D341Med (cell line): ENCODE data around the gene PPIF.

Source experiments
- DNase-seq: peaks from one replicate; pipeline ENCODE4 v3.0.0; 2012; ENCODE audit warnings: low spot score

Gene PPIF

GRCh38 chr10:79349072-79349491, 1.8 kb downstream of the PPIF start:
- no peak for DNase-seq

- no peak for DNase-seq
Observed at GRCh38 chr10:79349766-79350406, 2.6 kb downstream of the PPIF start.

GRCh38 chr10:79350407-79351154, 3.3 kb downstream of the PPIF start:
- DNase-seq = no peak

GRCh38 chr10:79351332-79351731, 4.1 kb downstream of the PPIF start:
- DNase-seq = no peak

GRCh38 chr10:79352035-79352877, 5.0 kb downstream of the PPIF start:
- no peak for DNase-seq

- no peak for DNase-seq
Observed at GRCh38 chr10:79353000-79353406, 5.7 kb downstream of the PPIF start.

- no peak for DNase-seq
Observed at GRCh38 chr10:79353726-79354125, 6.5 kb downstream of the PPIF start.

- no peak for DNase-seq
Observed at GRCh38 chr10:79354141-79354540, 6.9 kb downstream of the PPIF start.

- DNase-seq = no peak
Observed at GRCh38 chr10:79354615-79355014, 7.3 kb downstream of the PPIF start.

GRCh38 chr10:79355420-79356017, 8.2 kb downstream of the PPIF start:
- DNase-seq = no peak

- DNase-seq = no peak
Observed at GRCh38 chr10:79356104-79356503, 8.8 kb downstream of the PPIF start.

- DNase-seq = no peak
Observed at GRCh38 chr10:79357180-79357579, 9.9 kb downstream of the PPIF start.

GRCh38 chr10:79358811-79359210, 11.5 kb downstream of the PPIF start:
- DNase-seq = no peak

- DNase-seq = no peak
Observed at GRCh38 chr10:79359816-79360498, 12.7 kb downstream of the PPIF start.

- no peak for DNase-seq
Observed at GRCh38 chr10:79360499-79361342, 13.5 kb downstream of the PPIF start.

- no peak for DNase-seq
Observed at GRCh38 chr10:79361726-79362397, 14.6 kb downstream of the PPIF start.

- DNase-seq = no peak
Observed at GRCh38 chr10:79367426-79368189, 20.3 kb downstream of the PPIF start.

- DNase-seq = no peak
Observed at GRCh38 chr10:79372871-79373270, 25.6 kb downstream of the PPIF start.
